Rectal smooth muscle tissue (tissue), 1 donor: ENCODE data around the gene NBPF15.
A peak's percentile ranks its signal among the peaks of the same experiment; 100 is the strongest.
"Not testable (repeated sequence)": the region's sequence is repeated elsewhere in the genome, so short reads cannot be mapped to it uniquely, and the experiment has no call there.

ENCODE experiments used
- H3K27ac ChIP-seq: one replicate; pipeline ENCODE4 v1.7.0; 2013; ENCODE audit warnings: low read depth, low read length, inconsistent platforms
- H3K27me3 ChIP-seq: one replicate; pipeline ENCODE4 v1.7.0; 2013; ENCODE audit warnings: low read length; ENCODE audit not compliant: control insufficient read depth, insufficient read depth
- H3K36me3 ChIP-seq: one replicate; pipeline ENCODE4 v1.7.0; 2013; ENCODE audit warnings: low read length; ENCODE audit not compliant: control insufficient read depth, insufficient read depth
- H3K4me1 ChIP-seq: one replicate; pipeline ENCODE4 v1.7.0; 2013; ENCODE audit warnings: low read length; ENCODE audit not compliant: control insufficient read depth, insufficient read depth
- H3K4me3 ChIP-seq: one replicate; pipeline ENCODE4 v1.7.0; 2013; ENCODE audit warnings: low read length
- H3K9ac ChIP-seq: one replicate; pipeline ENCODE4 v1.7.0; 2013; ENCODE audit warnings: low read length

Gene NBPF15

GRCh38 chr1:144461136-144461759 lies at the start of gene NBPF15:
TSS of gene NBPF15 (minus strand) at chr1:144461669. CDS start at chr1:144440003, 21,666 bp downstream.
- not testable (repeated sequence) for H3K9ac ChIP-seq, H3K36me3 ChIP-seq, H3K4me1 ChIP-seq, H3K27me3 ChIP-seq
- Histone ChIP-seq H3K27ac (peak within 1 kb of the TSS; percentile 51), H3K4me3 (peak within 1 kb of the TSS; percentile 52)

- H3K27me3 ChIP-seq, H3K4me1 ChIP-seq, H3K36me3 ChIP-seq, H3K27ac ChIP-seq, H3K9ac ChIP-seq, H3K4me3 ChIP-seq: not testable (repeated sequence)
These were observed 35.0 kb upstream of the NBPF15 start for GRCh38 chr1:144496429-144496828.

- H3K9ac ChIP-seq, H3K27ac ChIP-seq, H3K36me3 ChIP-seq, H3K4me1 ChIP-seq, H3K27me3 ChIP-seq, H3K4me3 ChIP-seq: not testable (repeated sequence)
These were observed 32.7 kb upstream of the NBPF15 start for GRCh38 chr1:144494130-144494529.

GRCh38 chr1:144490394-144490793 lies 28.9 kb upstream of the NBPF15 start:
- H3K36me3 ChIP-seq, H3K4me3 ChIP-seq, H3K9ac ChIP-seq, H3K27ac ChIP-seq, H3K27me3 ChIP-seq, H3K4me1 ChIP-seq: not testable (repeated sequence)

- H3K36me3 ChIP-seq, H3K27ac ChIP-seq, H3K9ac ChIP-seq, H3K4me1 ChIP-seq, H3K4me3 ChIP-seq, H3K27me3 ChIP-seq: not testable (repeated sequence)
These were observed 25.5 kb upstream of the NBPF15 start for GRCh38 chr1:144487002-144487401.

- H3K4me1 ChIP-seq, H3K9ac ChIP-seq, H3K27ac ChIP-seq, H3K4me3 ChIP-seq, H3K36me3 ChIP-seq, H3K27me3 ChIP-seq: not testable (repeated sequence)
These were observed 23.9 kb upstream of the NBPF15 start for GRCh38 chr1:144485048-144485993.

- not testable (repeated sequence) for H3K36me3 ChIP-seq, H3K27me3 ChIP-seq, H3K4me3 ChIP-seq, H3K9ac ChIP-seq, H3K27ac ChIP-seq, H3K4me1 ChIP-seq
These were observed 12.4 kb upstream of the NBPF15 start for GRCh38 chr1:144473897-144474296.

- not testable (repeated sequence) for H3K36me3 ChIP-seq, H3K27me3 ChIP-seq, H3K27ac ChIP-seq, H3K9ac ChIP-seq, H3K4me3 ChIP-seq, H3K4me1 ChIP-seq
These were observed 10.0 kb upstream of the NBPF15 start for GRCh38 chr1:144471434-144471833.

- H3K4me3 ChIP-seq, H3K27ac ChIP-seq, H3K36me3 ChIP-seq, H3K4me1 ChIP-seq, H3K9ac ChIP-seq, H3K27me3 ChIP-seq: not testable (repeated sequence)
These were observed 309 bp upstream of the NBPF15 start for GRCh38 chr1:144461778-144462177.

GRCh38 chr1:144460686-144461085 lies 783 bp downstream of the NBPF15 start:
- H3K4me3 ChIP-seq = peak overlapping the region; percentile 52
- not testable (repeated sequence) for H3K36me3 ChIP-seq, H3K4me1 ChIP-seq, H3K27me3 ChIP-seq, H3K9ac ChIP-seq, H3K27ac ChIP-seq

- H3K9ac ChIP-seq, H3K4me1 ChIP-seq, H3K27ac ChIP-seq, H3K27me3 ChIP-seq, H3K36me3 ChIP-seq, H3K4me3 ChIP-seq: not testable (repeated sequence)
These were observed 19.1 kb downstream of the NBPF15 start for GRCh38 chr1:144442402-144442801.

GRCh38 chr1:144439737-144440136 lies 21.7 kb downstream of the NBPF15 start:
- H3K36me3 ChIP-seq, H3K4me1 ChIP-seq, H3K27me3 ChIP-seq, H3K4me3 ChIP-seq, H3K27ac ChIP-seq, H3K9ac ChIP-seq: not testable (repeated sequence)
